Measurements from ENCODE around the gene TPRG1L.

TPRG1L gene

GRCh38 chr1:3604997-3605823 lies 19.6 kb upstream of the TPRG1L start:
- DNase-seq: no peak
- in situ Hi-C loops (cut with HindIII; ENCODE audit: low pct_ligation_motif_present, low pct_unique_long_range_greater_than_20kb, low sequenced_read_pairs): no loop called here

GRCh38 chr1:3606779-3607702 lies 17.8 kb upstream of the TPRG1L start:
- in situ Hi-C loops (cut with HindIII; ENCODE audit: low pct_ligation_motif_present, low pct_unique_long_range_greater_than_20kb, low sequenced_read_pairs): no loop called here
- no peak for DNase-seq

DNA sequence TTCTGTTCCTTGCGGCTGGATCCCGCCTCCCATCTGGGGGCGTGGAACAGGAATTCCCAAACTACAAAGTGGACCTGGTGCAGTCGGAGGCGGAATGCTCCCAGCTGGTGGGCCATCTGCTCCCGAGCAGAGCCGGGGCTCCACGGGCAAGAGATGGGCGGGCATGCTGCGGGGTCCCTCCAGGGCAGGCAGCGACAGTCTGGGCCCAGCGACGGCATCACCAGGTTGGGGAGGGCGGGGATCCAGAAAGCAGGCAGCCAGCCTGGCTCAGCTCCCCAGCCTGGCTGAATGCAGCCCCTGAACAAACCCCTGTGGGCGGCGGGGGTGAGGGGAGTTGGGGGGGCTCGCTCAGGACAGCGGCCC lies 17.1 kb upstream of the TPRG1L start:
- no peak for DNase-seq
- in situ Hi-C loops (cut with HindIII; ENCODE audit: low pct_ligation_motif_present, low pct_unique_long_range_greater_than_20kb, low sequenced_read_pairs): no loop called here

- no peak for DNase-seq
- in situ Hi-C loops (cut with HindIII; ENCODE audit: low pct_ligation_motif_present, low pct_unique_long_range_greater_than_20kb, low sequenced_read_pairs): no loop called here
Observed at GRCh38 chr1:3608154-3608553, 16.7 kb upstream of the TPRG1L start.

DNA sequence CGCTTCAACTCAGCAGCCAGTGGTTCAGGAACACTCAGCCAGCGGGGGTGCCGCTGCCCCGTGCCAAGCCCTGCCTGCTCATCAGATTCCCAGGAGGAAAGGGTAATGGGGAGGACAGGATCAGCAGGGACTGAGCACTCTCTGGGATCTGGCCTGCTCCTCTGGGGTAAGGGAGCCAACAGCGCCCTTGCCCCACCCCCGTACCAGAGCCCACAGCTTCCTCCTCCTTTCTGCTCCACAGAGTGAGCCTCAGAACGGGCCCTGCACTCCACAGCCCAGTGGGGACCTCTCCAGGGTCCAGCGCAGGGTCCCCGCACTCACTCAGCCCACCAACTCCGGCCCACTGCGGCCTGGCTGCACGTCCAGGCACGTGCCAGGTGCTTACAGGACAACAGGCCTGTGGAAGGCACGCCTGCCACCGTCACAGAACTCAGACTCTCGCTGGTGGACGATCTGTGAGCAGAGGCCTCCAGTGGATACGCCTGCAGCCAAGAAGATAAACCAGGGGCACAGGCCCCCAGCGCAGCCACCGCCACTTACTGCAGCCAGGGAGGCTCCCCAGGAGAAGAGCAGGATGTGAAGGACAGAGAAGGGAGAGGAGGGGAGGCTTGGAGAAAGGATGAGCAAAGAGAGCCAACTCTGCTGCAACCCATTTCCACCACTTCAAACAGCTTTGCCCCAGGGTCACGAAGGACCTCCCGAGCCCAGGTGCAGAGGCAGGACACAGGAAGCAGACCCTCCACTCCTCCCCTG lies 15.6 kb upstream of the TPRG1L start:
- in situ Hi-C loops (cut with HindIII; ENCODE audit: low pct_ligation_motif_present, low pct_unique_long_range_greater_than_20kb, low sequenced_read_pairs): no loop called here
- no peak for DNase-seq

DNA sequence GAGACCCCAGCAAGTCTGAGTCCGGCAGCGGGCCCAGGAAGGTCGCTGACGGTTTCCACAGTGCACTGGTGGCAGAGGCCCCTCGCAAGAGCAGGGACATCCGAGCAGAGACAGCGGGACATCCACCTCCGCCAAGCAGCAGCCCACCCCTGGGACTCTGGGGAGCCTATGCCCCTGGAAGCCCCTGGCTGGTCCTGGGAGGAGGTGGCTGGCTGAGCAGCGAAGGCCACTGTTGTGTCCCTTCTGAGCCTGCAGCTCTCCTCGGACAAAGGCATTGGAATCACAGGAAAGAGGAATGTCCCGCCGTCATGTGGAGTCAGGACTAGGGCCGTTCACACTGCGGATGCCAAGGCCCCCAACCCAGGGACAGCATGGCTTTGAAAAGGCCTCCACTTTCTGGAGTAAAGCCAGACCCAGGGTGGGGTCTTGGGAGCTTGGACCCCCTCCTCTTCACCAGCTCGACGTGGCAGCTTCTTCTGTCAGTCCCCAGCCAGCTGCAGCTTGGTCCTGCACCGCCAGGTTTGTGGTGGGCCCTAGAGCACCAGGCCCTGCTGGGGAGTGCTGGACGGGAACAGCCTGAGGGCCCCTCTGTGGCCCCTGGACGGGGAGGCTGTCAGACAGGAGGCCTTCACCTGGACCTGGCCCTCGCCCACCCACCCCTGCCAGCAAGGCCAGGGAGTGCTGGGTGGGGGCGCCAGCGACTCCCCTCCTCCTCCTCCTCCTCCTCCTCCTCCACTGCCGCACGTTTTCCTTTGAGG lies 14.9 kb upstream of the TPRG1L start:
- no peak for DNase-seq
- in situ Hi-C loops (cut with HindIII; ENCODE audit: low pct_ligation_motif_present, low pct_unique_long_range_greater_than_20kb, low sequenced_read_pairs): no loop called here

- in situ Hi-C loops (cut with HindIII; ENCODE audit: low pct_ligation_motif_present, low pct_unique_long_range_greater_than_20kb, low sequenced_read_pairs): no loop called here
- no peak for DNase-seq
Observed at GRCh38 chr1:3610527-3611169, 14.2 kb upstream of the TPRG1L start.

GRCh38 chr1:3611170-3612019 lies 13.4 kb upstream of the TPRG1L start, which contains the start of gene MEGF6:
Gene MEGF6, minus strand, starts transcription at chr1:3611508. Its CDS starts 240 bp downstream, at chr1:3611268.
- DNase-seq: peak; percentile 44

GRCh38 chr1:3612123-3612522 lies 12.7 kb upstream of the TPRG1L start:
- DNase-seq: no peak
- in situ Hi-C loops (cut with HindIII; ENCODE audit: low pct_ligation_motif_present, low pct_unique_long_range_greater_than_20kb, low sequenced_read_pairs): no loop called here

More at GRCh38 chr1:3611170-3612019, 13.4 kb upstream of the TPRG1L start, which contains the start of gene MEGF6:
- in situ Hi-C loops (cut with HindIII; ENCODE audit: low pct_ligation_motif_present, low pct_unique_long_range_greater_than_20kb, low sequenced_read_pairs): no loop called here

- peak; percentile 26 for DNase-seq
- in situ Hi-C loops (cut with HindIII; ENCODE audit: low pct_ligation_motif_present, low pct_unique_long_range_greater_than_20kb, low sequenced_read_pairs): no loop called here
Observed at GRCh38 chr1:3614755-3615742, 9.8 kb upstream of the TPRG1L start.

- no peak for DNase-seq
- in situ Hi-C loops (cut with HindIII; ENCODE audit: low pct_ligation_motif_present, low pct_unique_long_range_greater_than_20kb, low sequenced_read_pairs): no loop called here
Observed at GRCh38 chr1:3616861-3617260, 8.0 kb upstream of the TPRG1L start.

DNA sequence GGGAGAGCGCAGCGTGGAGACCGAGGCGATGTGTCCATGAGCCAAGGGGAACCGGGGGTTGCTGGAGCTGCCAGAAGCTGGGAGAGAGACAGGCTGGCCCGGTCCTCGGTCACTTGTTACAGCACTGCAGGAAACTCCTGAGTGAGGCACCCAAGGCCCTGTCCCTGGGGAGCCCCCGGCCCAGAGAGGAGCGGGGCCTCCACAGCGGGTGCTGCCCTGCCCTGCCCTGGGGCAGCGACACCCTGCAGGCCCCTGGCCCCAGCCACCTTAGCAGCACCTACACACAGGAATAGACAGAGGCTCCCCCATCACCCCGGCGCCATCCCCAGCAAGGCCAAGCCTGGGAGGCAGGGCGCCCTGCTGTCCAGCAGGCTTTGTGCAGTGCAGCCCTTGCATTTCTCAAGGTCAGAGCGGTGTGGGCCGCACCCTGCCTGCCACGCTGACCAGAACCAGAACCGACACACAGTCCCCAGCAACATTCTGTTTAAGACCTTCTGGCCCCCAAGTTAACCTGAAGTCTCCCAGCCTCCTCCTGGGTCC lies 6.9 kb upstream of the TPRG1L start:
- in situ Hi-C loops (cut with HindIII; ENCODE audit: low pct_ligation_motif_present, low pct_unique_long_range_greater_than_20kb, low sequenced_read_pairs): no loop called here

DNA sequence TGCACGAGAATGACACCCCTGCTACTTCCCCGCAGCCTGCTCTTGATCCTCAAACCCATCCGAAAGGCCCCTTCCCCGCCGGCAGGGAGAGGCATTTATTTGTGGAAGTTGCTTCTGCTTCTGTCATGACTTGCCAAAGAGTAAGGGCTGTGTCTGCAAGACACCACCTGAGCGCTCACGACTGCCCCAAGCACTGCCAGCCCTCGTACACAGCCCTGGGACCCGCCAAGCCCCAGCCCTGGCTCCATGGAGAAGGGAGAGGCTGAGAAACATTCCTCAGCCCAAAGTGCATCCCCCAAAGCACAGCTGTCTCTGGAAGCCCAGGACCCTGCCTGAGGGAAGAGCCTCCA lies 6.3 kb upstream of the TPRG1L start:
- in situ Hi-C loops (cut with HindIII; ENCODE audit: low pct_ligation_motif_present, low pct_unique_long_range_greater_than_20kb, low sequenced_read_pairs): no loop called here
- DNase-seq: no peak

More for the DNA sequence above, 6.9 kb upstream of the TPRG1L start:
- DNase-seq: no peak

- in situ Hi-C loops (cut with HindIII; ENCODE audit: low pct_ligation_motif_present, low pct_unique_long_range_greater_than_20kb, low sequenced_read_pairs): no loop called here
- peak; percentile 65 for DNase-seq
Observed at GRCh38 chr1:3618881-3619671, 5.7 kb upstream of the TPRG1L start.

- in situ Hi-C loops (cut with HindIII; ENCODE audit: low pct_ligation_motif_present, low pct_unique_long_range_greater_than_20kb, low sequenced_read_pairs): no loop called here
- no peak for DNase-seq
Observed at GRCh38 chr1:3620708-3621107, 4.1 kb upstream of the TPRG1L start.
